AG04449 (cell line): ENCODE results near the gene HERPUD2.
"Not testable (repeated sequence)": the region's sequence is repeated elsewhere in the genome, so short reads cannot be mapped to it uniquely, and the experiment has no call there.

Experiments used
- CTCF ChIA-PET: fragments of 350-600 bp; formaldehyde crosslinking; extraction: SDS; loops from one replicate; lab custom pipeline; 2021; ENCODE audit warnings: antibody characterized with exemption; lab: Yijun Ruan, JAX
- POLR2A ChIA-PET: fragments of 400-600, 350-600 bp; formaldehyde crosslinking; extraction: SDS; loops from one replicate; lab custom pipeline; 2020; ENCODE audit warnings: antibody characterized with exemption, inconsistent platforms; lab: Yijun Ruan, JAX
- DNase-seq: peaks from one replicate; pipeline ENCODE4 v3.0.0-alpha.2; 2010; ENCODE audit warnings: low read depth, low spot score
- H3K4me3 ChIP-seq: 2 replicates; pipeline ENCODE4 v1.5.1; 2011; ENCODE audit warnings: low read depth, mild to moderate bottlenecking, control low read depth, low read length
- CTCF ChIP-seq: IDR thresholded peaks from one replicate; pipeline ENCODE4 v1.5.1; 2011; ENCODE audit warnings: mild to moderate bottlenecking, moderate library complexity, low read length, control low read depth, inconsistent platforms; ENCODE audit not compliant: insufficient read depth; ENCODE audit errors: missing control alignments

Gene HERPUD2

GRCh38 chr7:35699796-35700305, 4.9 kb upstream of the HERPUD2 start:
- no peak for TF ChIP-seq CTCF
- no peak for DNase-seq
- ChIA-PET POLR2A (interaction anchor here (0.6 kb wide), 1 partner anchor 23 kb away, joined by 5 read pairs; no protein-coding TSS in a partner anchor), CTCF (interaction anchor here (1.2 to 3.2 kb wide), 4 partner anchors 10 to 276 kb away, joined by 3 to 14 read pairs (median 5); no protein-coding TSS in a partner anchor)
- no peak overlapping the region for H3K4me3 ChIP-seq

GRCh38 chr7:35698382-35698781, 3.4 kb upstream of the HERPUD2 start:
- POLR2A ChIA-PET, DNase-seq, H3K4me3 ChIP-seq: not testable (repeated sequence)
- CTCF ChIA-PET = interaction anchor here (2.3 kb wide), 1 partner anchor 11 kb away, joined by 13 read pairs; no protein-coding TSS in a partner anchor

- ChIA-PET POLR2A (interaction anchor here (1.0 kb wide), 1 partner anchor 103 kb away, joined by 3 read pairs; the partner anchor contains the start of gene SEPTIN7), CTCF (interaction anchor here (0.9 to 2.3 kb wide), 5 partner anchors 10 to 209 kb away, joined by 3 to 13 read pairs (median 10); no protein-coding TSS in a partner anchor)
- no peak for TF ChIP-seq CTCF
- no peak overlapping the region for H3K4me3 ChIP-seq
- no peak for DNase-seq
Observed at GRCh38 chr7:35697414-35698175, 2.7 kb upstream of the HERPUD2 start.

- H3K4me3 ChIP-seq = peak overlapping the region; percentile 92
- ChIA-PET POLR2A (interaction anchor here (1.4 to 2.9 kb wide), 3 partner anchors 9 to 140 kb away, joined by 3 to 19 read pairs (median 7); partner anchors contain the start of gene SEPTIN7), CTCF (interaction anchor here (1.0 to 3.5 kb wide), 6 partner anchors 9 to 211 kb away, joined by 3 to 15 read pairs (median 6); partner anchors contain the start of gene SEPTIN7)
- TF ChIP-seq CTCF = no peak
- no peak for DNase-seq
Observed at GRCh38 chr7:35695987-35696386, 1.1 kb upstream of the HERPUD2 start.

GRCh38 chr7:35695473-35695850, 527 bp upstream of the HERPUD2 start:
- DNase-seq = no peak
- peak overlapping the region; percentile 92 for H3K4me3 ChIP-seq
- ChIA-PET CTCF (interaction anchor here (1.0 to 3.5 kb wide), 5 partner anchors 9 to 211 kb away, joined by 3 to 15 read pairs (median 7); partner anchors contain the start of gene SEPTIN7), POLR2A (interaction anchor here (1.4 to 2.9 kb wide), 3 partner anchors 10 to 140 kb away, joined by 3 to 19 read pairs (median 7); partner anchors contain the start of gene SEPTIN7)
- no peak for TF ChIP-seq CTCF

- H3K4me3 ChIP-seq = peak overlapping the region; percentile 92
- DNase-seq = no peak
- TF ChIP-seq CTCF = no peak
- POLR2A ChIA-PET = interaction anchor here (0.6 to 2.9 kb wide), 7 partner anchors 11 to 654 kb away, joined by 3 to 19 read pairs (median 4); partner anchors contain the start of gene SEPTIN7
- CTCF ChIA-PET = interaction anchor here (0.6 to 3.5 kb wide), 5 partner anchors 10 to 213 kb away, joined by 3 to 15 read pairs (median 7); no protein-coding TSS in a partner anchor
Observed at GRCh38 chr7:35694161-35694783, 663 bp downstream of the HERPUD2 start.
